Measurements from ENCODE around the gene CPA4. TPM values are rescaled to one million over a fixed set of nuclear protein-coding genes. Genes with fewer than 3 reads are reported as not detected.
"Not testable (repeated sequence)": the region's sequence is repeated elsewhere in the genome, so short reads cannot be mapped to it uniquely, and the experiment has no call there.

The CPA4 gene
- total RNA-seq, 6 donors from 2014 or later, result 0.20 to 0.34 TPM; not detected in 4

DNA sequence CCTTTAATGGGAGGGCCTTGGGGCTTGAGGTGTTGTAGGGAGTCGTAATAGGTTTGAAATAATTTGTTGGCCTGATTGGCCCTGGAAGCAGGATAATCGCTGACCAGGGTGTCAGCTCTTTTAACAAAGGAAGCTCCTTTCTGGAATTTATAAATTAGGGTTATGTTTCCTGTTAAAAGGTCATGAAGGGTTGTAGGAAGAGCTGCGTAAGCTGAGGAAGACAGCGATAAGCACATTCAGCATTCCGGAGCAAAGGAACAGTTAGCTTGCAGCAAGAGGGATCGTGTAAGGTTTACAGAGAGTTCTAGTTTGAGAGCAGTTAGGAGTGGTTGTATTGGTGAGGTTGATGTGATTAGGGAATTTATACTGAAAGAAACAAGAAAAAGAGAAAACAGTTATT, 21.3 kb downstream of the CPA4 start:
- TF ChIP-seq, protein P1, sequence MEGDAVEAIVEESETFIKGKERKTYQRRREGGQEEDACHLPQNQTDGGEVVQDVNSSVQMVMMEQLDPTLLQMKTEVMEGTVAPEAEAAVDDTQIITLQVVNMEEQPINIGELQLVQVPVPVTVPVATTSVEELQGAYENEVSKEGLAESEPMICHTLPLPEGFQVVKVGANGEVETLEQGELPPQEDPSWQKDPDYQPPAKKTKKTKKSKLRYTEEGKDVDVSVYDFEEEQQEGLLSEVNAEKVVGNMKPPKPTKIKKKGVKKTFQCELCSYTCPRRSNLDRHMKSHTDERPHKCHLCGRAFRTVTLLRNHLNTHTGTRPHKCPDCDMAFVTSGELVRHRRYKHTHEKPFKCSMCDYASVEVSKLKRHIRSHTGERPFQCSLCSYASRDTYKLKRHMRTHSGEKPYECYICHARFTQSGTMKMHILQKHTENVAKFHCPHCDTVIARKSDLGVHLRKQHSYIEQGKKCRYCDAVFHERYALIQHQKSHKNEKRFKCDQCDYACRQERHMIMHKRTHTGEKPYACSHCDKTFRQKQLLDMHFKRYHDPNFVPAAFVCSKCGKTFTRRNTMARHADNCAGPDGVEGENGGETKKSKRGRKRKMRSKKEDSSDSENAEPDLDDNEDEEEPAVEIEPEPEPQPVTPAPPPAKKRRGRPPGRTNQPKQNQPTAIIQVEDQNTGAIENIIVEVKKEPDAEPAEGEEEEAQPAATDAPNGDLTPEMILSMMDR (IDR thresholded peaks at IDR 0.05), result no peak
- no peak for TF ChIP-seq POLR2A (IDR thresholded peaks at IDR 0.05)
- no peak for TF ChIP-seq EP300 (IDR thresholded peaks at IDR 0.05)
- TF ChIP-seq POLR2AphosphoS5 (IDR thresholded peaks at IDR 0.05), result no peak
- Histone ChIP-seq H3K27ac (no peak overlapping the region), H3K4me1 (no peaks in the 10 kb centered on the region), H3K27me3 (no peaks in the 10 kb centered on the region), H3K36me3 (no peaks in the 10 kb centered on the region), H3K9me3 (no peaks in the 10 kb centered on the region), H3K4me3 (no peak overlapping the region)
- ATAC-seq (ENCODE audit: low FRiP score in 2 of 2) (no peak), DNase-seq (no peak)
- 66 to 75% methylated on average over 6 of the region's 6 CpGs for WGBS, 2 donors

DNA sequence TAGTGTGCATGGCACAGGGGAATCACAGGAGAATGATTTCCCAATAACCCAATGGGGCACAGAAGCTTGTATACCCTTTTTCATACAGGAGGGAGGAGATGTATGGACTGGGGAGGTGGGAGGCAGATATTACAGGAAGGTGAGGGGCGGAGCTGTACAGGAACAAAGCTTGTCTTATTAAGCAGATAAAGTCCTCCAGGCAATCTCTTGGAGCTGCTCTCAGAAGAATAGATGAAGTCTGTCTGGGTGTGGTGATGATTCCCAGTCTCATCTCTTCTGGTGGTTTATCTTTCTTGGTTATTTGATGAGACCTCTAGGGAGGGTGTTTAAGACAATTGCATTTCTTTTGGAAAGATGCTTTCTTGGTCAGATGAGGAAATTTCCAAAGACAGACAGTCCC, 26.6 kb downstream of the CPA4 start:
- WGBS, 2 donors, result 92 to 100% methylated on average over 1 of the region's 1 CpG
- ATAC-seq (ENCODE audit: low FRiP score in 2 of 2) (no peak), DNase-seq (no peak)
- no peaks in the 10 kb centered on the region for H3K4me1 ChIP-seq
- H3K9me3 ChIP-seq, result no peaks in the 10 kb centered on the region
- no peaks in the 10 kb centered on the region for H3K27me3 ChIP-seq
- TF ChIP-seq POLR2AphosphoS5 (IDR thresholded peaks at IDR 0.05) (no peak), EP300 (IDR thresholded peaks at IDR 0.05) (no peak), POLR2A (IDR thresholded peaks at IDR 0.05) (no peak)
- TF ChIP-seq, protein P1 (IDR thresholded peaks at IDR 0.05), result no peak
- no peak overlapping the region for H3K27ac ChIP-seq
- no peak overlapping the region for H3K4me3 ChIP-seq
- H3K36me3 ChIP-seq, result no peaks in the 10 kb centered on the region

DNA sequence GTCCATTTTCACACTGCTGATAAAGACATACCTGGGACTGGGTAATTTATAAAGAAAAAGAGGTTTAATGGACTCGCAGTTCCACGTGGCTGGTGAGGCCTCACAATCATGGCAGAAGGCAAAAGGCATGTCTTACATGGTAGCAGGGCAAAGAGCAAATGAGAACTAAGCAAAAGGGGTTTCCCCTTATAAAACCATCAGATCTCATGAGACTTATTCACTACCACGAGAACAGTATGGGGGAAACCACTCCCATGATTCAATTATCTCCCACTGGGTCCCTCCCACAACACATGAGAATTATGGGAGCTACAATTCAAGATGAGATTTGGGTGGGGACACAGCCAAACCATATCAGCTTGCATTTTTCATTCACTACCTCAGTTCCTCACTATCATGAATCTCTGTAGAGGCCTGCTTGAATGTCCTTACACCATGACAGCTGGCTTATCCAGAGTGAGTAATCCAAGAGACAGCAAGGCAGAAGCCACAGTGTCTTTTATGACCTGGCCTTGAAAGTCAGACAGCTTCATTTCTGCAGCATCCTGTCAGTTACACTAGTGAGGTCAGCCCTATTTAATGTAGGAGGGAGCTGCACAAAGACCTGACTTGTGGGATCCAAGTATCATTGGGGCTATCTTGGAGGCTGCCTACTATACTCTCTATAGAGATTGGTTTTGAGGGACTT, 28.7 kb downstream of the CPA4 start:
- H3K27me3 ChIP-seq; DNase-seq; H3K4me1 ChIP-seq; H3K36me3 ChIP-seq; H3K27ac ChIP-seq; H3K9me3 ChIP-seq; ATAC-seq (ENCODE audit: low FRiP score in 2 of 2); H3K4me3 ChIP-seq: not testable (repeated sequence)
- 81 to 89% methylated on average over 3 of the region's 3 CpGs for WGBS, 2 donors

DNA sequence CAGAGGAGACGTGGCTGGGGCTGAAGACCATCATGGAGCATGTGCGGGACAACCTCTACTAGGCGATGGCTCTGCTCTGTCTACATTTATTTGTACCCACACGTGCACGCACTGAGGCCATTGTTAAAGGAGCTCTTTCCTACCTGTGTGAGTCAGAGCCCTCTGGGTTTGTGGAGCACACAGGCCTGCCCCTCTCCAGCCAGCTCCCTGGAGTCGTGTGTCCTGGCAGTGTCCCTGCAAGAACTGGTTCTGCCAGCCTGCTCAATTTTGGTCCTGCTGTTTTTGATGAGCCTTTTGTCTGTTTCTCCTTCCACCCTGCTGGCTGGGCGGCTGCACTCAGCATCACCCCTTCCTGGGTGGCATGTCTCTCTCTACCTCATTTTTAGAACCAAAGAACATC, 29.7 kb downstream of the CPA4 start:
- ATAC-seq (ENCODE audit: low FRiP score in 2 of 2) (peak in 1 of 2 donors; percentile 13), DNase-seq (no peak)
- Histone ChIP-seq H3K4me3 (no peak overlapping the region), H3K9me3 (no peaks in the 10 kb centered on the region), H3K36me3 (no peaks in the 10 kb centered on the region), H3K4me1 (no peaks in the 10 kb centered on the region), H3K27ac (no peak overlapping the region), H3K27me3 (no peaks in the 10 kb centered on the region)
- no peak for TF ChIP-seq EP300 (IDR thresholded peaks at IDR 0.05)
- no peak for TF ChIP-seq POLR2A (IDR thresholded peaks at IDR 0.05)
- no peak for TF ChIP-seq POLR2AphosphoS5 (IDR thresholded peaks at IDR 0.05)
- TF ChIP-seq, protein P1 (IDR thresholded peaks at IDR 0.05), result no peak
- 90 to 95% methylated on average over 7 of the region's 7 CpGs for WGBS, 2 donors

DNA sequence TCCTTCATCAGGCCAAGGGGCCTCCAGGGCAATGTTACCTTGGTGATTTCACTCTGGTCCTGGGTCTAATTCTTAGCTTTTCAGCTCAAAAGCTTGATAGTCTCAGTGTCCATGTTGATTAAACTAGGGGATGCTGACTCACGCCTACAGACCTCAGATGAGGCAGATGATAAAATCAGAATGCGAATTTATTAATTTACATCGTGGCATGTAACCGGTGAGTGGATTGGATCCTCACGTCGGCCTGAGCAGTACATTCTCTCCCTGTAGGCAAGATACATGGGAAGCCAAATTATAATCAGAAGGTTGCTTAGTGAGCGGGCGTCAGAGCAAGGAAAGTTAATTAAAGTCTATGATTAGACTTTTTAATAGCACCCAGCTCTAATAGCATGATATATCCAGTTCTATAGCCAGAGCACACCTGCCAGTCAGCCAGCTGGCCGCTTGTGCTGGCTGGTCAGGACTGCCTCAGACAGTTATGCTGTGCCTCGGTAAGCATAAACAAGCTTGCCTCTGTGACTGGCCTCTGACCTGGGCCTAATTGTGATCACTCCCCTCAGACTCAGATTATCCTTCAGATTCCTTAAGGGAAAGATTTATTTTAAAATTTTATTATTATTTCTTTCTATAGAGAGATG, 31.5 kb downstream of the CPA4 start:
- no peaks in the 10 kb centered on the region for H3K36me3 ChIP-seq
- DNase-seq, result no peak
- no peak for ATAC-seq (ENCODE audit: low FRiP score in 2 of 2)
- no peaks in the 10 kb centered on the region for H3K4me1 ChIP-seq
- TF ChIP-seq POLR2AphosphoS5 (IDR thresholded peaks at IDR 0.05), result no peak
- TF ChIP-seq POLR2A (IDR thresholded peaks at IDR 0.05), result no peak
- no peak for TF ChIP-seq EP300 (IDR thresholded peaks at IDR 0.05)
- TF ChIP-seq, protein P1 (IDR thresholded peaks at IDR 0.05), result no peak
- WGBS, 2 donors, result 93 to 95% methylated on average over 10 of the region's 10 CpGs
- no peaks in the 10 kb centered on the region for H3K27me3 ChIP-seq
- no peaks in the 10 kb centered on the region for H3K9me3 ChIP-seq
- H3K4me3 ChIP-seq, result no peak overlapping the region
- no peak overlapping the region for H3K27ac ChIP-seq

Data from upper lobe of left lung (tissue), 6 donors.